Kidney epithelial cell (primary cell): ENCODE measurements around the gene HES7. TPM values are rescaled to one million over a fixed set of nuclear protein-coding genes. Genes with fewer than 3 reads are reported as not detected.

Experiments used
- DNase-seq: peaks from one replicate; pipeline ENCODE4 v3.0.0-alpha.2; 2010; ENCODE audit warnings: low read depth
- H3K27me3 ChIP-seq: 2 replicates; pipeline ENCODE4 v1.6.0; 2011; ENCODE audit warnings: low read length; ENCODE audit not compliant: control insufficient read depth, insufficient read depth
- H3K36me3 ChIP-seq: 2 replicates; pipeline ENCODE4 v1.5.1; 2011; ENCODE audit warnings: low read length; ENCODE audit not compliant: control insufficient read depth, insufficient read depth
- H3K4me3 ChIP-seq: 2 replicates; pipeline ENCODE4 v1.5.1; 2011; ENCODE audit warnings: low read depth, mild to moderate bottlenecking, control low read depth, low read length
- total RNA-seq: library from RNA; depleted of rRNA; stranded (reverse); fragments of >200 nt; gene quantifications from 2 replicates; pipeline ENCODE4 v1.2.3, GENCODE V29; 2015
- TF ChIP-seq, protein P1 (sequence below): IDR thresholded peaks from 2 replicates; pipeline ENCODE4 v1.5.1; 2011; ENCODE audit warnings: mild to moderate bottlenecking, moderate library complexity, low read length, control low read depth, inconsistent platforms; ENCODE audit not compliant: insufficient read depth, poor library complexity, severe bottlenecking

Gene HES7
- total RNA-seq, 1 donor from 2014 or later, result not detected

DNA sequence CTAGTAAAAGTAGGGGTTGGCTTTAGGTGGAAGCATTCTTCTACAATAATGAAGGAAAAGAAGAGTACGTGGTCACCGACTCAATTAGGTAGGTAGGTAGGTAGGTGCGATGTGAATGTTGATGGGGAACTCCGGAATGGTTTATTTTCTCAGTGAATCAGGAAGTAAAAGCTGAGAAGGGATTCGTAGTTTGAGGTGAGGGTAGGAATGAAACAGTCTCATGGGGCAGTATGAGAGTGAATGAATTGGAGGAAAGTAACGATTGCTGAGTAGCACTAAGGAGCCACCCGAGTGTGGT, 14.4 kb upstream of the HES7 start:
- TF ChIP-seq, protein P1, sequence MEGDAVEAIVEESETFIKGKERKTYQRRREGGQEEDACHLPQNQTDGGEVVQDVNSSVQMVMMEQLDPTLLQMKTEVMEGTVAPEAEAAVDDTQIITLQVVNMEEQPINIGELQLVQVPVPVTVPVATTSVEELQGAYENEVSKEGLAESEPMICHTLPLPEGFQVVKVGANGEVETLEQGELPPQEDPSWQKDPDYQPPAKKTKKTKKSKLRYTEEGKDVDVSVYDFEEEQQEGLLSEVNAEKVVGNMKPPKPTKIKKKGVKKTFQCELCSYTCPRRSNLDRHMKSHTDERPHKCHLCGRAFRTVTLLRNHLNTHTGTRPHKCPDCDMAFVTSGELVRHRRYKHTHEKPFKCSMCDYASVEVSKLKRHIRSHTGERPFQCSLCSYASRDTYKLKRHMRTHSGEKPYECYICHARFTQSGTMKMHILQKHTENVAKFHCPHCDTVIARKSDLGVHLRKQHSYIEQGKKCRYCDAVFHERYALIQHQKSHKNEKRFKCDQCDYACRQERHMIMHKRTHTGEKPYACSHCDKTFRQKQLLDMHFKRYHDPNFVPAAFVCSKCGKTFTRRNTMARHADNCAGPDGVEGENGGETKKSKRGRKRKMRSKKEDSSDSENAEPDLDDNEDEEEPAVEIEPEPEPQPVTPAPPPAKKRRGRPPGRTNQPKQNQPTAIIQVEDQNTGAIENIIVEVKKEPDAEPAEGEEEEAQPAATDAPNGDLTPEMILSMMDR, result no peak
- Histone ChIP-seq H3K4me3 (peak overlapping the region; percentile 22), H3K36me3 (peaks cover 7% of the 10 kb centered on the region), H3K27me3 (no peaks in the 10 kb centered on the region)
- no peak for DNase-seq

DNA sequence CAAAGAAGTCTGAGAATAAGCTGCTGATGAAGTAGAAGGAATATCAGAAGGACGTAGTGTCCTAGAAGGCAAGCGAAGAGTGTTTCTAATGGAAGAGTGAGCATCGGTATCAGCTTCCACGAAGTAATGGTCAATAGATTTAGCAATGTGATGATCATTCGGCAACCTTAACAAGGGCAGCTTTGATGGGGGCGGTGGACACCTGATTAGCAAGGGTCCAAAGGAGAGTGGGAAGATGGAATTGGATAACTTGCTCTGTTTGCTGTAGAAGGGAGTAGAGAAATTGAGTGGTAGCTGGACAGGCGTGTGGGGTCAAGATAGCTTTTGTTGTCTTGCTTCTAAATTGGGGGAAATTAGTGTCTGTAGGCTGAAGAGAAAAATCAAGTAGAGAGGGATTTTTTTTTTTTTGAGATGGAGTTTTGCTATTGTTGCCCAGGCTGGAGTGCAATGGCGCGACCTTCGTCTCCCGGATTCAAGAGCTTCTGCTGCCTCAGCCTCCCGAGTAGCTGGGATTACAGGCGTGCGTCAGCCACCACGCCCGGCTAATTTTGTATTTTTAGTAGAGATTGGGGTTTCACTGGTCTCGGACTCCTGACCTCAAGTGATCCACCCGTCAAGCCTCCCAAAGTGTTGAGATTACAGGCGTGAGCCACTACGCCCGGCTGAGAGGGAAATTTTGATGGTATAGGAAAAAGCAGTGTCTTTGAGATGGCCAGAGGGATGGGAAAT, 13.9 kb upstream of the HES7 start:
- DNase-seq, result no peak
- H3K27me3 ChIP-seq, result no peaks in the 10 kb centered on the region
- H3K4me3 ChIP-seq, result peak overlapping the region; percentile 22
- H3K36me3 ChIP-seq, result peaks cover 7% of the 10 kb centered on the region
- TF ChIP-seq, protein P1, result no peak

DNA sequence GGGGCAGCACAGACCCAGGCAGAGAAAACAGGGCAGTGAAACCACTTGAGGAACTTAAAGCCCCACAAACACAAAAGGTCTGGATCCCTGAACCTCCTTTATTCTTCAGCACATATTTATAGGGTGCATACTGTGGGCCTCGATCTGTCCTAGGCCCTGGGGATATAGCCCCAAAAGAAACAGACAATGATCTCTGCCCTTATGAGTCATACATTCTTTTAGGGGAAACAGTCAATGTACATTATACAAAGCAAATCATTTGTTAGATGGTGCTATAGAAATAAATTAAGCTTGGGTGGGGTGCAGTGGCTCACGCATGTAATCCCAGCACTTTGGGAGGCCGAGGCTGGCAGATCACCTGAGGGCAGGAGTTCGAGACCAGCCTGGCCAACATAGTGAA, 10.0 kb upstream of the HES7 start:
- Histone ChIP-seq H3K4me3 (no peak overlapping the region), H3K27me3 (peaks cover 2% of the 10 kb centered on the region), H3K36me3 (no peaks in the 10 kb centered on the region)
- no peak for DNase-seq
- TF ChIP-seq, protein P1, result no peak

DNA sequence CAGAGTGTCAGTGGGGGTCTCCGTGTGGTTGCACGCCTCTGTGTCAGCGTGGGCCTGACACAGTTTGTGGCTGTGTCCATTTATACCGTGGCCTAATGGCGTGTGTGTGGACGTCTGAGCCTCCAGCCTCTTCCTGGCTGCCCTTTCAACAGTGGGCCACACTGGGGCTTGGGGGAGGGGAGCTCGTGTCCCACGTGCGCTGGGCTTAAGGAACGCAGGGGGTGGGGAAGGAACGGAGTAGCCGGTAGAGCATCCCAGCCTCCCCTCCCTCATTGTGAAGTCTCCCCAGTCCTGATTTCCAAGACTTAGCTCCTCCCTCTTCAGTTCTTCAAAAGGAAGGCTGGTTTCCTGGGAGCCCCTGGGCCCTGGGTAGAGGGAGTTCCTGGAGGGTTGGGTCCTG, 9.5 kb upstream of the HES7 start:
- Histone ChIP-seq H3K27me3 (peaks cover 2% of the 10 kb centered on the region), H3K36me3 (no peaks in the 10 kb centered on the region), H3K4me3 (no peak overlapping the region)
- no peak for DNase-seq
- TF ChIP-seq, protein P1, result no peak

DNA sequence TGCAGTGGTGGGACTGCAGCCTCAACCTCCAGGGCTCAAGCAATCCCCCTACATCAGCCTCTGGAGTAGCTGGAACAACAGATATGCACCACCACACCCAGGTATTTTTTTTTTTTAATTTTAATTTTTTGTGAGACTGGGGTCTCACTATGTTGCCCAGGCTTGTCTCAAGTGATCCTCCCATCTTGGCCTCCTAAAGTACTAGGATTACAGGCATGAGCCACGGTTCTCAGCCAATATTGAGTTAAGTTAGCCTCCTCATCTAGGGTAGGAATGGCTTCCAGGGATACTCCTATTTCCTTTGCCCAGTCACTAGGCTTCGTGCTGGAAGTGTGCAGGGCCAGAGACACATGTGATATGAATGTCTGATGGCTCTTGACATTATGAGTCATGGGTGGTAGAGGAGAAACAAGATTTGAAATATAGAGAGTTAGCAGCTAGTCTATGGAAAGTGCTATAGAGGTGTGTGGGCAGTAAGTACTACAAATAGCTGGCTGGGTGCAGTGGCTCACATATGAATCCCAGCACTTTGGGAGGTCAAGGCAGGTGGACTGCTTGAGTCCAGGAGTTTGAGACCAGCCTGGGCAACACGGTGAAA, 8.0 kb upstream of the HES7 start:
- TF ChIP-seq, protein P1, result no peak
- H3K27me3 ChIP-seq, result peaks cover 2% of the 10 kb centered on the region
- H3K4me3 ChIP-seq, result no peak overlapping the region
- H3K36me3 ChIP-seq, result no peaks in the 10 kb centered on the region
- no peak for DNase-seq
